H1 (cell line): ENCODE results near the gene EPB41L3.

ENCODE experiments used
- ASH2L ChIP-seq: fragments of 200-600, 300-600 bp; sonication (generic); IDR thresholded peaks from one replicate; pipeline ENCODE4 v1.7.1; 2017; ENCODE audit warnings: low read length
- BACH1 ChIP-seq: IDR thresholded peaks from 2 replicates; pipeline ENCODE4 v1.6.1; 2012; ENCODE audit warnings: low read length, improper control_type of control experiment
- EZH2 ChIP-seq: fragments of 200-600 bp; sonication (generic); IDR thresholded peaks from 2 replicates; pipeline ENCODE4 v1.7.1; 2012; ENCODE audit warnings: low read depth, mild to moderate bottlenecking, moderate library complexity, low read length, inconsistent platforms; ENCODE audit not compliant: severe bottlenecking
- HDAC6 ChIP-seq: IDR thresholded peaks from one replicate; pipeline ENCODE4 v1.7.1; 2012; ENCODE audit warnings: low read depth, mild to moderate bottlenecking, inconsistent platforms, low read length, moderate library complexity
- JUN ChIP-seq: IDR thresholded peaks from 2 replicates; pipeline ENCODE4 v1.6.1; 2011; ENCODE audit warnings: low read depth, mild to moderate bottlenecking, improper control_type of control experiment, low read length
- JUND ChIP-seq: IDR thresholded peaks from 2 replicates; pipeline ENCODE4 v1.6.1; 2011; ENCODE audit warnings: mild to moderate bottlenecking, improper control_type of control experiment, low read length
- POLR2A ChIP-seq, 2 experiments: IDR thresholded peaks; 1 replicate in 1 of 2; 2 replicates in 1 of 2; pipeline ENCODE4 v1.6.1; 2011; ENCODE audit warnings: low read depth in 2 of 2, low read length in 2 of 2, mild to moderate bottlenecking in 2 of 2; ENCODE audit errors: control extremely low read depth in 1 of 2
- RAD21 ChIP-seq, 2 experiments: IDR thresholded peaks in 1 of 2; conservative IDR thresholded peaks in 1 of 2; 2 replicates each; pipeline ENCODE4 v1.6.1; 2011; ENCODE audit warnings: low read depth in 2 of 2, low read length in 2 of 2, improper control_type of control experiment in 1 of 2, inconsistent platforms in 1 of 2, mild to moderate bottlenecking in 1 of 2, moderate library complexity in 1 of 2
- TCF12 ChIP-seq: IDR thresholded peaks from 2 replicates; pipeline ENCODE4 v1.6.1; 2011; ENCODE audit warnings: low read depth, mild to moderate bottlenecking, low read length
- TF ChIP-seq, protein P1 (sequence below), 3 experiments: IDR thresholded peaks; 1 replicate in 2 of 3; 2 replicates in 1 of 3; pipeline versions ENCODE4 v1.5.1 to v1.6.1; 2011; ENCODE audit warnings: low read length in 3 of 3, mild to moderate bottlenecking in 3 of 3, inconsistent platforms in 2 of 3, low read depth in 1 of 3, moderate library complexity in 1 of 3; ENCODE audit not compliant: insufficient read depth in 1 of 3; ENCODE audit errors: control extremely low read depth in 1 of 3

DNA sequence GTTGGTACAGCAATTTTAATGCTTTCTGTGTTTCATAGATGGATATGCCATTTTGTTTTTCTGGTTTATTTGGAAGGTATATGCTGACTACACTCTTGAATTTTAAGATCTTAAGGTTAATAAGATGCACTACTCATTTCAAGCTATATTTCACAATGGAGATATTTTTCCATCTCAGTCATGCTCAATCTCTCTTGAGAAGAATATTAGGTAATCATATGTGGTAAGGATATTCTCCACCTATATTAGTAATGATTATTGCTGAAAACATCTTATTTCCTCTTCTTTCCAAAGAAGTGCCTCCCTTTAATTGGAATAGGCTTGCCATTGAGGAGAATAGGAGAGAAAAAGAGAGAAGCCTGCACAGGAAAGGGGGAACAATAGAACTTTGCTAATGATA is 40.1 kb downstream of the EPB41L3 start:
- TF ChIP-seq JUND (no peak), EZH2 (no peak), ASH2L (no peak), JUN (no peak), TCF12 (no peak), BACH1 (no peak), POLR2A (IDR thresholded peaks at IDR 0.05; ENCODE audit: control extremely low read depth in 1 of 2, low read depth in 2 of 2, low read length in 2 of 2) (no peak), RAD21 (IDR thresholded peaks at IDR 0.05 in 1 of 2, conservative IDR thresholded peaks at IDR 0.05 in 1 of 2; ENCODE audit: low read depth in 2 of 2, low read length in 2 of 2) (no peak), HDAC6 (no peak)
- TF ChIP-seq, protein P1, sequence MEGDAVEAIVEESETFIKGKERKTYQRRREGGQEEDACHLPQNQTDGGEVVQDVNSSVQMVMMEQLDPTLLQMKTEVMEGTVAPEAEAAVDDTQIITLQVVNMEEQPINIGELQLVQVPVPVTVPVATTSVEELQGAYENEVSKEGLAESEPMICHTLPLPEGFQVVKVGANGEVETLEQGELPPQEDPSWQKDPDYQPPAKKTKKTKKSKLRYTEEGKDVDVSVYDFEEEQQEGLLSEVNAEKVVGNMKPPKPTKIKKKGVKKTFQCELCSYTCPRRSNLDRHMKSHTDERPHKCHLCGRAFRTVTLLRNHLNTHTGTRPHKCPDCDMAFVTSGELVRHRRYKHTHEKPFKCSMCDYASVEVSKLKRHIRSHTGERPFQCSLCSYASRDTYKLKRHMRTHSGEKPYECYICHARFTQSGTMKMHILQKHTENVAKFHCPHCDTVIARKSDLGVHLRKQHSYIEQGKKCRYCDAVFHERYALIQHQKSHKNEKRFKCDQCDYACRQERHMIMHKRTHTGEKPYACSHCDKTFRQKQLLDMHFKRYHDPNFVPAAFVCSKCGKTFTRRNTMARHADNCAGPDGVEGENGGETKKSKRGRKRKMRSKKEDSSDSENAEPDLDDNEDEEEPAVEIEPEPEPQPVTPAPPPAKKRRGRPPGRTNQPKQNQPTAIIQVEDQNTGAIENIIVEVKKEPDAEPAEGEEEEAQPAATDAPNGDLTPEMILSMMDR (IDR thresholded peaks at IDR 0.05; ENCODE audit: control extremely low read depth in 1 of 3, insufficient read depth in 1 of 3, low read depth in 1 of 3, low read length in 3 of 3): no peak
